ENCODE data around the gene MRPS11.
"Not testable (repeated sequence)": the region's sequence is repeated elsewhere in the genome, so short reads cannot be mapped to it uniquely, and the experiment has no call there.

Gene MRPS11

DNA sequence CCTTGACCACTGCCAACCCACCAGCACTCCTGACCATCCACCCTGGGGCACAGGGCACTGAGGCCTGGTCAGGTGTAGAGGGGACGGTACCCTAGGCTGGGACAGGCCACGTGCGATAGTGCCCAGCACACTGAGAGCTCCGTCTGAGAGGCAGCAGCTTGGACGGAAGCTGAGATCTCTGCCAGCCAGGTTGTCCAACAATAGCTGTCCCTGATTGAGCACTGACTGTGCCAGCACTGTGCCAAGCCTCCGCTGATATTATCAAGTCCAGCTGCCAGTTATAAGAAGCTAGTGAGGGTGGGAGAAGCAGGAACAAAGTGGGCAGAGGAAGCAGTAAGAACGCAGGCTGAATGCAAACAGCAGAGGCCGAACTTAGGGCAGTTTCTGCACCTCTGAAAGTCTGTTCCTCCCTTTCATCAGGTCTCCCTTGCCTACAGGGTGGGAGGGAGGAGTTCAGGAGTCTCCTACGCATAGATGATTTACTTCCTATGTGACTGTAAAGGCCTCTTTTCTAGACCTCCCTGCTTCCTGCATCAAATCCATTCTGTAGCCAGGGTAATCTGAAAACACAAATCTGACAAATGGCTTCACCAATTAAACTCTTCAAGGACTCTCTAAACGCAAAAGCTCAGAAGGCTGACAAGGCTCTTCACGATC lies 29.7 kb downstream of the MRPS11 start:
- no peak for DNase-seq

DNA sequence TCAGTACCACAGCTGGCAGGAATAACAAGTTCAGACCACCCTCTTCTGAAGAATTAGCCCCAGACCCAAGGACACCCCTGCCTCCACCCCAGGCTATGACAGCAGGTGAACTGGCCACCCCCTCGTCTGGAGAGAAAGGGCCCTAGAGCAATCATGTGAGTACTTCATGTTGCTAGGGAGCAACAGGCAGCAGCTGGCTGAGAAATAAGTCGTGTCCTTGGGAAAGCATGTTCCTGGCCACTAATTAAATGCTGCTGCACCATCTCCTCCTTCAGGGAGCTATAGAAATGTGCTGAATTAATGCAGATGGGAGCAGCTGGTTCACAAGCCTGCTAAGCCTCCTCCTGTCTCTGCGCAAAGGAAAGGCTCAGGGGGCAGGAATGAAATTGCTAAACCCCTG lies 31.5 kb downstream of the MRPS11 start:
- DNase-seq, result no peak

DNA sequence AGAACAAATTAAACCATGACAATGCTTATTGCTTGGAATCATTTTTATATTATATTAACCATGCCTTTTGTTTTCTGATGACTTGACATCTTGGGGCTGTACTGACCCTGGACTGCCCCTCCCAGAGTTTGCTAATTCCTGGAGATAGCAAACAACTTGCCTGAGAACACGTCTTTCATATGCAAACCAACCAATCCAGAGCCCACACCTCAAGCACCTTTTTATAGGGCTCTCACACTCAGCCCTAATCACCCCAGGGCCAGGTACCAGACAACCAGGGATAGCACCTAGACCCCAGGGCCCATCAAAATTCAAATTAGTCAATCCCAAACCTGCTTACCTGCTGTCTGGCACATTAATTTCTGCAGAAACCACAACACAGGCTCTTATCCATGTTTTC lies 36.9 kb downstream of the MRPS11 start:
- DNase-seq, result no peak

DNA sequence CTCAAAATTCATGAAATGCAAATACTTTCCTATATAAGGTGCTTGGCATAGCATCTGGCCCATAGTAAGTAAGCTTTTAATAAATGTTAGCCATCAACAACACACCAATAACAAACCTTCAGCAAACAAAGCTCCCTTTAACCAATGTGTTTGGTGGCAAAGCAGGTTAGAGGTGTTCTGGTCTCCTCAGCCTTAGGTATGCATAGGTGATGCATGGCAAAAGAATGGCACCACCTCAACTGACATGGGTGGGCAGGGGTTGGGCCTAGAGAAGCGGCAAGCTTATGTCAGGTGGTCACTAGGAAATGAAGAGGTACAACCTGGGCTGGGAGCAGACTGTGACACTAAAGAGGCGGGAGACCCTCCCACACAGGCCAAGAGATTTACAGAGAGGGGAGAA lies 38.2 kb downstream of the MRPS11 start:
- no peak for DNase-seq

DNA sequence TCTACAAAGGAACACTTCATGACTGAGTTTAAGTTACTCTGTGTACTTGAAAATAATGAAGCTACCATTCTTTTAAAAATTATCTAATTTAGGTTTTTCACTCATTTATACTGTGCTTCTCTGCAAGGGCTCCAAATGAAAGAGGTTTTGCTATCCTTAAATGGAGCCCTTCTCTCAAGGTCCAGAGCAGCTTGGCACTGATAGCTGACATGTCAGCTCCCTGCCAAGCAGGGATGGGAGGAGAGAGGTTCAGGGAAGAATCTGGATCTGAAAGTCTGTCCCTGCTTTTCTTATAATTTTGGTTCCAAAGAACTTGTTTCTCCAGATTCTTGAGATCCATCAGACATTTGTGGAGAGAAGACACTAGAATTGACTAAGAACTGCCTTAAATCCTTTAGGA lies 39.1 kb downstream of the MRPS11 start:
- DNase-seq, result no peak

DNA sequence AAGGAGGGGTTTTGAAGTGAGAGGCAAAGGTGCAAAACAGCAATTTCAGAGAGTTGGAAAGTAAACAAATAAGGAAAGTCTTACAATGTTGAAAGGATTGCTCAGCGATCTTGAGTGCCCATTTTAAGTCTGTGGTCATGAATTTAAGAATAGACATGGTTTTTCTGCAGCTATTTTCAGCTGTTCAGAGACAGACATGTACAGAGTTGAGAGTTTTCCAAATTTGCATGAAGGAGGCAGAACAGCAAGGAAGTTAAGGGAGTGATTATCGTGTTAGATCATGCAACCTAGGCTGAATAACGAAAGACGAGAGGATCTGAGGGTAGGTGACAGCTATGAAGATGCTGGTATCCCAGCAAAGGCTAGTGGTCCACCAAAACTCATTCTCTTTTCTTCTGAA lies 41.8 kb downstream of the MRPS11 start:
- DNase-seq, result no peak

DNA sequence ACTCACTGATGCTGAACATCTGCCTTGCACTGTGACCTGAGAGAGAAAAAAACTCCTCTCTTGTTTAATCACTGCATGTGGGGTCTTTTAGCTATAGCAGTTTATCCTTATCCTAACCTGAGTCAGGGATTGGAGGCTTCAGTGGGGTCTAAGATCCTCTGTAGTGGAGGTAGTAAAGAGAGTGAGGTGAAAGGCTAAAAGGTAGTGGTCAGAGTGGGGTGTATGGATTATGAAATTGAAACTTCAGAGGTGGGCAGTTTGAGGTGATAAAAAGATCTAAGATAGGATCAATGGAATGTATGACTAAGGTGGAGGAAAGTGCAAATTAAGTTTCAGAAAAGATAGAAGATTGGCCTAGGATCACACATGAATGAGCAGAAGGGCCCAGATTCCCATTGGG lies 42.5 kb downstream of the MRPS11 start:
- DNase-seq, result no peak

DNA sequence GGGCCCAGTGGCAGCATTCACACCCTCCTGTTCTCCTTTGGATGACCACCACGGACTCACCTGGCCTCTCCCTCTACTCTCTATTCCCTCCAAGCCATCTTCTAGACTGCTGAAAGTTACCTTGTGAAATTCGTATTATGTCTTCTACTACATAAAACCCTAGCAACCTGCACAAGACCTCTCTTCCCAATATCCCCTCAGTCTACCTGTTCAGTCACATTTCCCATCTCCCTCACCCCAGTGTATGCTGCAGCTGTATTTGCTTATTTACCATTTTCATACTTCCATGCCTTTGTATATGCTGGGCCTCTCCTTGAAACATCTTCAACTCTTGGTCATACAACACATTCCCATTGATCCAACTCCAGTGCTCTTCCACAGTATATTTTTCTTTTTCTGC lies 43.7 kb downstream of the MRPS11 start:
- no peak for DNase-seq

DNA sequence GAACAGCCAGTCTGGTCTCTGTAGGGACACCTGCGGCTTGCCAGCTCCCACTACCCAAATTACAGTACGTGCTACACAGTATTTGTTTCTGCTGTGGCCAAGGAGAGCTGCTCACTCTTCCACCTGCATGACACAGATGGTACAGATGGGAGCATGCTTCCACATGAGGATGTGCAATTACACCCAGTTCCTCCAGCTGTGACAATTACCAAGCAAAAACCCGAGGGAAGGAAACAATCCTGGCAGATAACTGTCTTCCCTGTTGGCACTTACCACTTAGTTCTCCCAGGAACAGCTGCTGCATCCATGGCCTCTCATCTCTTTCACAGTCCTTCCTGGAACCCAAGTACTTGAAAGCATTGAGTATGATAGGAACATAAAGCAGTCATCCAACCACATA lies 44.6 kb downstream of the MRPS11 start:
- DNase-seq, result no peak

DNA sequence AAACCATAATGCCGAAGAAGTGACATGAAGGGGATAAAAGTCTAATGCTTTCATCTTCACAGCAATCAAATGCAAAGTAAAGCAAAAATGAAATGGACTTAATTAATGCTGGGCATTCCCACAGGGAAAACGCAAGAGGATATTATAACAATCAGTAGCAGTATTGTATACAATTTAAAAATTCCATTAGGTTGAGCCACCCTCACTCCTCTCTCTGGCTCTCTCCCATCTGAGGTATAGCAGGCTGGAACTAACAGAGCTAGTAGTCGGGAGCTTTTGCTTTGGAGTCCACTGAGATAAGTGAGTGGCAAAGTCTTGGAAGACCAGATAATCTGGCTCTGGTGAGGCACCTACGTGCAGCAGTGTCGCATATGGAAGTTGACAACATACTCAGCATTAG lies 45.1 kb downstream of the MRPS11 start:
- no peak for DNase-seq

DNA sequence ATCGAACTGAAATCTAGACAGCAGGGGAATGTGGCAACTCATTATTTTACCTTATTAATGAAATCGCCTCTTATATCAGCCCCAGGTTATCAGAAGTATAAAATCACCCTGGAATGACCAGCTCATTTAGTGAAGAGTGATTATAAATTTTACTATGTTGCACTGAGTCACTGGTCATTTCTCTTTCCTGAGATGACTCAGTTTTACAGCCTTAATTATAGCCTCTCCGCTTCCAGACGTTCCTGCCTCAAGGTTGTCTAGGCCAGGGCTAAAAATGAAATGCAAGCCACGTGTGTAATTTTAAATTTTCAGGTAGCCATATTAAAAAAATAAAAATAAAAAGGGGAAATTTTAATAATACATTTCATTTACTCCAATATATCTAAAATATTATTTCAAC lies 45.7 kb downstream of the MRPS11 start:
- DNase-seq, result no peak

DNA sequence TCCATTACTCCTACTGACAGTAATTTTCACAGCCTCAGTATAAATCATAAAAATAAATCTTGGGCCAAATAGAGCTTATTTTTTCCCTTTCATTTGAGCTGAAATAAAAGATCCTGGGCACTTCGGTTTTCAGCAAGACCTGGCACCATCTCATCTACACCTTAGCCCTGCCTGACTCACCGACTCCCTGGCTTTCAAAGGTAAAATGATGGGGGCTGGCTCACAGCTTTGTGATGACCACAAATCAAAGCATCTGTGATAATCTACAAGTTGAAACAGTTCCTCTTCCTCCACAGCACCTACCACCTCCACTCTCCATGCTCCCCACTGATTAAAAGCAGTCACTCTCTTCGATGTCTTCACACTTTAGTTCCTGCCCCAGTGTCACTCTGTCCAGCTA lies 51.4 kb downstream of the MRPS11 start:
- DNase-seq, result no peak

DNA sequence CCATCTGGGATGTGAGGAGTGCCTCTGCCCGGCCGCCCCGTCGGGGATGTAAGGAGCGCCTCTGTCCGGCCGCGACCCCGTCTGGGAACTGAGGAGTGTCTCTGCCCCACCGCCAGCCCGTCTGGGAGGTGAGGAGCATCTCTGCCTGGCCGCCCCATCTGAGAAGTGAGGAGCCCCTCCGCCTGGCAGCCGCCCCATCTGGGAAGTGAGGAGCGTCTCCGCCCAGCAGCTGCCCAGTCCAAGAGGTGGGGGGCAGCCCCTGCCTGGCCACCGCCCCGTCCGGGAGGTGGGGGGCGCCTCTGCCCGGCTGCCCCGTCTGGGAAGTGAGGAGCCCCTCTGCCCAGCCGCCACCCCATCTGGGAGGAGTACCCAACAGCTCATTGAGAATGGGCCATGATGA lies 56.6 kb downstream of the MRPS11 start:
- DNase-seq, result not testable (repeated sequence)

DNA sequence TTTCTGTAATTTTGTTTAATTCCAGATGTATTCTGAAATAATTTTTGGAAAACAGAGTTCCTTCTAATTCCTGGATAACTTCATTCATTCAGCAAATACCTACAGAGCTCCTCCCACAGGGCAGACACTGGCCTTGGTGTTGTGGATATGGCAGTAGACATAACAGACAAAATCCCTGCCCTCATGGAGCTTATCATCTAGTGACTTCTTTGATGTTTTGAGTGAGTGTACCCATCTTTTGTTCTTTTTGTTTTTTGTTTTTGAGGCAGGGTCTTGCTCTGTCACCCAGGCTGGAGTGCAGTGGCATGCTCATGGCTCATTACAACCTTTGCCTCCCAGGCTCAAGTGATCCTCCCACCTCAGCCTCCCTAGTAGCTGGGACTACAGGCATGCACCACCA lies 57.9 kb downstream of the MRPS11 start:
- DNase-seq, result no peak

DNA sequence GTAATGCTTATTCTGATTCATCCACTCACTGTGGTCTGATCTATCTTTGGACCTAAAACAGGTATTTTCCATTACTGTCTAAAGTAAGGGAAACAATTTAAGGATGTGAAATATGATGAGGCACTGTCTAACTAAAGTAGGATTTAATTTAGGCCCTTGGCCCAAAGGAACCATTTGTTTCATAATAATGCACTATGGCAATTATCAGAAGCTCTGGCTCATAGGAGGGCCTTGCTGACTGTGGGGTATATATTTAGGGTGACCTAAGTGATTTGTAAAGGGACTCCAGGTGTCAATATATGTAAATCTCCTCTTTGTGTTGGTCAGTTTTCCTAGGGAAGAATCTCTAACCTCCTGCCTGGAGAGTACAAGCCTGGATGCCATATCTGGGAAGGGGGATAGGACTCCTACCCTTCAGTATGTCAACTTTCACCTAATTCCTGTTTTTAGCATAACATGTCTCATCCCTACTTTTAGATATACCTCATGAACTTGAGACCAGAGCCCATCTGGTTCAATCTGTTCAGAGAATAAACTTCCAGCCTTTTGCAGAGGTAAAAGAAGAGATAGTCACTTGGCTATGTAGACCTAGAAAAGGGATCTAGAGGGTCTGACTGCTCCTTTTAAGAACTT lies 58.9 kb downstream of the MRPS11 start:
- DNase-seq, result no peak

DNA sequence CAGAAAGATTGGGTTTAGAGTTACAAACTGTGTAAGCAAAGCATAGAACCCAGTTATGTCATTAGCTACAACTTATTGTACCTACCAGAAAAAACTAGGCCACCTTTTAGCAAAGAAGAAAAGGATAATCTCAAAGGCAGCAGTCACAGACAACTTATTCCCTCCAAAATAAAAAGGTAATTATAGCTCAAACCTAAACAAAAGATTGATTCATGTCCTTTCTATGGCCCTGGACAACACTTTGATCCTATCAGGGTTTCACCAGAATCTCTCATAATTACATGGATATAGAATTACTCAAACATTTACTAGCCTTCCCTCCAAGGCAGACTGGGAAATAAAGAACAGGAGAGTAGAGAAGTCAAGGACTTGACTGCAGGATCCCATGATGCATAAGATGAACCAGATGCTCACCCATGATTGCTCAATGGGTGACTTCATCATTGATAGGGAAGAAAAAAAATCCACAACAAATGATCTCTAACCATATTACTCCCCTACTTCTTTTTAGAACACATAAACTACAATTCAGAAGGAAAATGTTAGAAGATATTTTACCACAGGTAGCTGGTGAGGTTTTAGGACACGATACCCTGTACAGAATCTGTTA lies 61.6 kb downstream of the MRPS11 start:
- DNase-seq, result no peak
